Globus pallidus (tissue), 1 donor: Measurements from ENCODE around the gene SNX15.

Experiments used
- DNase-seq: peaks from one replicate; pipeline ENCODE4 v3.0.0-alpha.2; 2015; ENCODE audit warnings: low spot score

Gene SNX15

GRCh38 chr11:65084598-65085375 lies 57.5 kb downstream of the SNX15 start:
- no peak for DNase-seq

DNA sequence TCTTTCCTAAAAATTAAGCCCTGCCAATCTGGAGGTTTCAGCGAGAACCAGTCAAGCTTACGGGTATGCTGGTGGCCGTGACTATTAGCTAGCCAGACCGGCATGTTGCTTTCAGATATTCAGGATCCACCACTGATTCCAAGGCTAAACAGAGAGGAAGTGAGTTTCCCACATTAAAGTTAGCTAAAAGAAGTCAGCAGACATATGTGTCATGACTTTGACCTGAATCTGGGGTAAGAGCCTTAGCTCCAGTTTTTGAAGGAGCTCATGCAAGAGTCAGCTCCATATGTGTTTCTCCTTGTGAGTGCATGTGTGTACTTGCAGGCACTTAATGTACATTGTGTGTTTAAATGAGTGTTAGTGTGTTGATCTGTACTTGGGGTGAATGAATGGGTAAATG lies 58.2 kb downstream of the SNX15 start:
- no peak for DNase-seq

DNA sequence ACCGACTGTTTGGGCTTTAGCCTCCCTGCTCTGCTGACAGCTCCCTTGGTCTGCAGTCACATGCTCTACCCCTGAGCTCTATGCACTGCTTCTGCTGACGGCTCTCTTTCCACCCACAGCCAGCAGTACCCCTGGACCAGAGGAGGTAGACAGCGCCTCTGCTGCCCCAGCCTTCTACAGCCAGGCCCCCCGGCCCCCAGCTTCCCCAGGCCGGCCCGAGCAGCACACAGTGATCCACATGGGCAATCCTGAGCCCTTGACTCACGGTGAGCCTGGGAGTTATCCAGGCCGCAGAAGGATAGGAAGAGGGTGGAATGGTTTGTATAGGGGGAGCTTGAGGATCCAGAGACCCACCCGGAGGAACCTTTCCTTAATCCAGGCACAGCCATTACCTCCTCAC lies 59.6 kb downstream of the SNX15 start:
- no peak for DNase-seq

DNA sequence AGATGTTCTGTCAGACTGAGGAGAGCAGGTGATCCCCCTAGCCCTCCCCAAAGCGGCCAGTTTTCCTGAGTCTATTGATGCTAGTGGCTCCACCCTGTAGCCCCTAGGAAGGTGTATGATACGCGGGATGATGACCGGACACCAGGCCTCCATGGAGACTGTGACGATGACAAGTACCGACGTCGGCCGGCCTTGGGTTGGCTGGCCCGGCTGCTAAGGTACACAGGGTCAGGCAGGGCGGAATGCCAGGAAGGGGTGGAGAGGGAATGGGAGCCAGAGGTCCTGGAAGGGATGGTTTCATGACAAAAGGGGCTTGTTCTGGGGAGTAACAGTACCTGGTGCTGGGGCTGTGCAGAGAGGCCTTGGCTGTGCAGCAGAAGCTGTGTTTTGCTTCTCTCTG lies 60.0 kb downstream of the SNX15 start:
- DNase-seq = no peak

- no peak for DNase-seq
These were observed 60.6 kb downstream of the SNX15 start for GRCh38 chr11:65087827-65088226.

- no peak for DNase-seq
These were observed 62.4 kb downstream of the SNX15 start for GRCh38 chr11:65089621-65090020.
